Putamen (tissue), 1 donor: ENCODE data around the gene ADGRG3.

Experiments used
- DNase-seq: peaks from one replicate; pipeline ENCODE4 v3.0.0-alpha.2; 2016; ENCODE audit warnings: low spot score

Gene ADGRG3

GRCh38 chr16:57736419-57737351 lies 68.6 kb downstream of the ADGRG3 start:
- peak; percentile 75 for DNase-seq

GRCh38 chr16:57738844-57739243 lies 70.7 kb downstream of the ADGRG3 start:
- DNase-seq: no peak
